Activated CD4-positive, CD25-positive, alpha-beta regulatory T cell treated with anti-CD3 and anti-CD28 coated beads, Interleukin-2, amount 50 U/mL, for 16 hours (primary cell): ENCODE data around the gene CYBRD1.

Experiments used
- DNase-seq: peaks from one replicate; pipeline ENCODE4 v3.0.0-alpha.2; 2020; ENCODE audit warnings: low read depth, low spot score

The CYBRD1 gene

DNA sequence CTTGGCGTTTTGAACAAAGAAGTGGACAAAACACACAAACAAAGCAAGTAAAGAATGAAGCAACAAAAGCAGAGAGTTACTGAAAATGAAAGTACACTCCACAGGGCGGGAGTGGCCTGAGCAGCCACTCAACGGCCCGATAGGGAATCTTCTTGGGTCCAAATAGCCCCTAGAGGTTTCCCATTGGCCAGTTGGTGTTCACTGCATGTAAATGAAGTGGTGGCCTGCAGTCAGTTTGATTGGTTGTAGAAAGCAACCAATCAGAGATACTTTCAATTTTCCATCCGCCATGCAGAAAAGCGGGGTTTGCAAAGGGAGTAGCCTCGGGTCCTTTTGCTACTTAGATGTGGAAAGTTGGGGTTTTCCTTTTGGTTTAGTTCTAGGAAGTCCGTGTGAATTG lies 31.6 kb downstream of the CYBRD1 start:
- DNase-seq = no peak

DNA sequence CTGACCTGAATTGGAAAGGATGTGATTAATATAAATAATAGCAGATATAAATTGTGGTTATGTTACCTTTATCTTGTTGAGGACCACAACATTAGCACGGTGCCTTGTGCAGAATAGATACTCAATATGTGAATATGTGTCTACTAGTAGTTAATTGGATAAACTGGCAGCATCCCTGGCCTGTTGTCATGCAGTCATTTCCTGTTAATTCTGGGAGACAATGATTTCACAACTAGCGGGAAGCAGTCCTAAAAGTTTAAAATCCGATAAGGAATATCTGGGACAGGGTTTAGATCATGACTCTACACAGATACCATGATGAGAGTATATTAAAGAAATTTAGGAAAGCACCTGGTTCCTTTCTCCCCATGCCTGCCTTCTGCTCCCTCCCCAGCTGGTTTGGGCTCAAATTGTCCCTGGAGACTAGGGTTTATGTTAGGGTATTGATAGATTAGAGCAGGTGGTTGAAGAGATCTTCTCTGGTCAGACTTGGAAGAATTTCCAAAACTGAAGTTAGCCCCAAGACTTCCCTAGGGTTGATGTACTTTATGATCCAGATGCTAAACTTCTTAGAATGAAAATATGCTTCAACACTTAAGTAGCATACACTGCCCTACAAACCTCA lies 32.8 kb downstream of the CYBRD1 start:
- no peak for DNase-seq

- no peak for DNase-seq
These were observed 35.1 kb downstream of the CYBRD1 start for GRCh38 chr2:171557363-171557762.

GRCh38 chr2:171563301-171563700 lies 41.0 kb downstream of the CYBRD1 start:
- DNase-seq = no peak

DNA sequence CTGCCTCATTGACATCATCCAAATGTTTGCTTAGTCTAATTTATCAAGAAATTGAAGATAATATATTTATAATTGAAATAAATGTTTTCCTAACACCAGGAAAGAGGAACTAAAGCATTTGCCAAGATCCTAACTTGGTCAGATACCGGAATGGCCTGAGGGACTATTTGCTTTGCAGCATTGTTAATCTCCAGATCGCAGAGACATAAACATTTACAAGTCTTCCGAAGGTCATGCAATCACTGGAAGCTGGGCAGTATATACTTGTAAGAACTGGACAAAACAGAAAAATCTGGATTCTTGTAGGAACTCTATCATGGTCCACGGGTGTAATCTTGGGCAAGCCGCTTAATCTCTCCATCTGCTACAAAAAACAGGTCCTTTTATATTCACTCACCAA lies 42.2 kb downstream of the CYBRD1 start:
- no peak for DNase-seq

- no peak for DNase-seq
These were observed 43.8 kb downstream of the CYBRD1 start for GRCh38 chr2:171566057-171566456.

DNA sequence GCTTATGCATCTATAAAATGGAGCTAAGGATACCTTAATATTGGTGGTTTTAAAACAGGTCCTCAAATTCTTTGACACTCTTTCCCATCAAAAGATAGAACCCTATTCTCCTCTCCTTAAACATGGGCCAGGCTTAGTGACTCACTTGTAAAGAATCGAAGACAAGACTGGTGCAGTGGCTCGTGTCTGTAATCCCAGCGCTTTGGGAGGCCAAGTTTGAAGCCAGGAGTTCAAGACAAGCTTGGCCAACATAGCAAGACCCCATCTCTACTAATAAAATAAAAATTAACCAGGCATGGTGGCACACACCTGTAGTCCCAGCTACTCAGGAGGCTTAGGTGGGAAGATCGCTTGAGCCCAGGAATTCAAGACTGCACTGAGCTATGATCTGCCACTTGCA lies 44.5 kb downstream of the CYBRD1 start:
- no peak for DNase-seq

DNA sequence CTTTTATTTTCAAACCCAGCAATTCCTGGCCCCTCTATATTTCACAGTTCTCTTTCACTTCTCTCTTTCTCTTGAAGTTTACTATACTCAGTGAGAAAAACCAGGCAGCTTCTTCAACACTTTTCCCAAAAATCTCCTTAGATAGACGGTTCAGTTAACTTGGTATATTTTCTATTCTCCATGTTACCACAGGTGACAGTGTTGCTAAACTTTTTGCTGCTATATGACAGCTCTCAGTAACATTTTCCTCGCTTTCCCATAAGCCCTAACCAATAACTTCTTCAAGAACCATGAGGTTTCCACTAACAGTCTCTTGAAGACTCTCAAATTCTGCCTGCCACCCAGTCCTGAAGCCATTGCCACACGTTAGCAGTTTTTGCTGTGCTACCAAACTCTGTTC lies 45.8 kb downstream of the CYBRD1 start:
- no peak for DNase-seq

GRCh38 chr2:171571721-171572120 lies 49.4 kb downstream of the CYBRD1 start:
- DNase-seq = no peak

DNA sequence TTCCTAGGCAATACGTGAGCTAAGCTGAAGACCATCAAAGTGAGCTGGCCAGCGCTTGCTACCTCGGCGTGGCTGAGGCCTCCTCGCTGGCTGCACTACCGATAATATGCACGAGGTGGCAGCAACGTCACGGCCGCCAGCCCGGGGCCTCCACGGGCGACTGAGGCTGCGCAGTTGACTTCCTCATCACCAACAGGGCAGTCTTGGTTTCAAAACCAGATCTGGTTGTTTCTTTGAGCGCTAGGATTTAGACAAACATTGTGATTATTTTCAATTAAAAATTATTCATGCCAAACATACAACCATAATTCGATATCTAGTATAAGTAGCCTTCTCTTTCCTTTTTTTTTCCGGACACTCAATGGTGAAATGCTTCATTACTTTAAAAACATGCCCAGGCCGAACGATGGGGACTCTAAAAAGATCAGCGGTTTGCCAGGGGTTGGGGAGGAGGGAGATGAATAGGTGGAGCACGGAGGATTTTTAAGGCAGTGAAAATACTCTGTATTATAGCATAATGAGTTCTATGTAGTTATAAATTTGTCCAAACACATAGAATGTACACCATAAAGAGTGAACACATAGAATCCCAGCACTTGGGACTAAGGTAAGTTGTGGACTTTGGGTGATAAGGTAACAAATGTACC lies 52.0 kb downstream of the CYBRD1 start:
- DNase-seq = peak; percentile 57

DNA sequence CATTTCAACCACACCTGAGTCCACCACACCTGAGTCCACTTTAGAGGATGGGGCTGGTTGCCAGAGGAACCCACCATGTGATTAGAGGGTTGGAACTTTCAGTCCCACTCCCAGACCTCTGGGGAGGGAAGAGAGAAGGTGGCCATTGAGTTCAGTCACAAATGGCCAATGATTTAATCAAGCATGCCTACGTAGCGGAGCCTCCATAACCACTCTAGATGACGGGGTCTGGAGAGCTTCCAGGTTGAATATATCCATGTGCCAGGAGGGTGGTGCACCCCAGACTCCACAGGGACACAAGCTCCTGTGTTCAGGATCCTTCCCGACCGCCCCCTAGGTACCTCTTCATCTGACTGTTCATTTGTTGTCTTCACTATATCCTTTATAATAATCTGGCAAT lies 53.3 kb downstream of the CYBRD1 start:
- no peak for DNase-seq

DNA sequence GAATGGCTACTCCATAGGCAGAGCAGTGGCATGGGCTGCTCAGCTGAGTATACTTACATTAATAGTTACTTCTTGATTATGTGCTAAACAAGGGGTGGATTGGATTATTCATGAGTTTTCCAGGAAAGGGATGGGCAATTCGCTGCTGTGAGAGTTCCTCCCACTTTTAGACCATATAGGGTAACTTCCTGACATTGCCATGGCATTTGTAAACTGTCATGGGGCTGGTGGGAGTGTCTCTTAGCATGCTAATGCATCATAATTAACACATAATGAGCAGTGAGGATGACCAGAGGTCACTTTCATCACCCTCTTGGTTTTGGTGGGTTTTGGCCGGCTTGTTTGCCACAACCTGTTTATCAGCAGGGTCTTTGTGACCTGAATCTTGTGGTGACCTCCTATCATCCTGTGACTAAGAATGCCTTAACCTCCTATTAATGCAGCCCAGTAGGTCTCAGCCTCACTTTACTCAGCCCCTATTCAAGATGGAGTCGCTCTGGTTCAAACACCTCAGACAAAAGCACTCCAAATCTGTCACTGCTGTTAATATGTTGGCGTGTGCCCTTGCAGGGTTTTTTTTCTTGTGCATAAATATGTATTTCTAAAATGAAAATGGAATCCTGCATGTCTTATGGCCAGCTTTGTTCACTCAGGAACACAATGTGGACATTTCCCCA lies 56.0 kb downstream of the CYBRD1 start:
- no peak for DNase-seq

DNA sequence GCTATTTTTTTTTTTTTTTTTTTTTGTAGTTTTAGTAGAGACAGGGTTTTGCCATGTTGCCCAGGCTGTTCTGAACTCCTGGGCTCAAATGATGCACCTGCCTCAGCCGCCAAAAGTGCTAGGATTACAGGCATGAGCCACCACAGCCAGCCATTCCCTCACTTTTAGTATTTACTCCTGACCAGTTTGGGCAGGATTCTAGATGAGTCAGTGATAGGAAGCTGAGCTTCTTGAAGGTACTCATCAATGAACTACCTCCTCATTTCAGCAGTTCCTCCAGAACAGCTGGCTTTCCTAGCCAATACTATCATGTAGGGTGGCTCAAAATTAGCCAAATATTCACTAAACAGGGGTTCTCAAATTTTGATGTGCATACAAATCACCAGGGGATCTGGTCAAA lies 57.2 kb downstream of the CYBRD1 start:
- DNase-seq = no peak

GRCh38 chr2:171583566-171583965 lies 61.3 kb downstream of the CYBRD1 start:
- DNase-seq = no peak

DNA sequence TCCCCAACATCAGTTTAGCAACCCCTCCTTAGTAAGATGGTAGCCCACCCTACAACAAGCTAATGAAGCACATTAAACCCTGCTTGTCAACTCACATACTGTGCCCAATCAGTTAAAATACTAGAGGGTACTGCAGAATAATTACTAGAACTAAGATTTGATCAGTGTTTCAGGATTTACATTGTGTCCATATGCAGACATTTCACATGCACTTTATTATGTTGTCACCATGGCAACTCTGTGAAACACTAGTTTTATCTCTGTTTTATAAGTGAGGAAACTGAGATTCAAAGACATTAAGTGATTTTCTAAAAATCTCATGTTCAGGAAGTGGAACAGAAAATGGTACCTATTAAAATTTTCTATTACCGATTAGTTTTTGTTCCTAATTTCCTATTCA lies 61.7 kb downstream of the CYBRD1 start:
- DNase-seq = no peak

- DNase-seq = no peak
These were observed 64.9 kb downstream of the CYBRD1 start for GRCh38 chr2:171587132-171587531.

GRCh38 chr2:171587567-171587966 lies 65.3 kb downstream of the CYBRD1 start:
- DNase-seq = no peak

DNA sequence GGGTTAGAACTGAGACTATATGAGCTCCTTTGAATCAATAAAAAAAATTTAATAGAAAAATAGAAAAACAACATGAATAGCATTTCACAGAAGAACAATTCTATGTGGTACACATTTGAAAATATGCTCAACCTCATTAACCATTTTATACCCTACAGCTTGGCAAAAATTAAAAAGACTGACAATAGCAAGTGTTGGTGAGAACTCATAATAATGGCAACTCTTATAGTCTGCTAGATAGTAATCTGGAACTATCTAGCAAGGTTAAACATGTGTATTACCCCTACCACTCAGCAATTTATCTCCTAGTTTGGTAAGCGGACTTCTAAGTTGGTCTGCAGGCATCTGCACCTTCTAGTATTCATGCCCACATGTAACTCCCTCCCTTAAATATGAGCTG lies 67.8 kb downstream of the CYBRD1 start:
- DNase-seq = no peak

- DNase-seq = no peak
These were observed 69.8 kb downstream of the CYBRD1 start for GRCh38 chr2:171592036-171592555.

DNA sequence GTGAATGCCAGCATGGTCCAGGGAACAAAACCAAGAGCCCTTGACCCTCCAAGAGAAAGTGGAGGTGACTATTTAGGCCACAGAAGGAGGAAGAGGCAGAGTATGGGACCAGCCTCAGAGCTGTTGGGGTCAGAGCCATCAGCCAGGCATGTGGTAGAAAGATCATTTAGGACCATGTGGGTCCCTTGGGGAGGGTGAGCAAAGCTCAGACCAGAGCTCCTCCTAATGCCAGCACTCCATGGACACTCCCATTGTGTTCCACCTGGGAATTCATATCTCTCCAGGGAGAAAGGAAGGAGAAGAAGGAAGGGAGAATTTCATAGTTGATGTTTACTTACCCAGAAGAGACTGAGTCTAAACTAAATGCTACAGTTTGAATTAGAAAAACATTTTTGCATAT lies 73.2 kb downstream of the CYBRD1 start:
- no peak for DNase-seq

GRCh38 chr2:171595896-171596295 lies 73.6 kb downstream of the CYBRD1 start:
- DNase-seq = no peak

DNA sequence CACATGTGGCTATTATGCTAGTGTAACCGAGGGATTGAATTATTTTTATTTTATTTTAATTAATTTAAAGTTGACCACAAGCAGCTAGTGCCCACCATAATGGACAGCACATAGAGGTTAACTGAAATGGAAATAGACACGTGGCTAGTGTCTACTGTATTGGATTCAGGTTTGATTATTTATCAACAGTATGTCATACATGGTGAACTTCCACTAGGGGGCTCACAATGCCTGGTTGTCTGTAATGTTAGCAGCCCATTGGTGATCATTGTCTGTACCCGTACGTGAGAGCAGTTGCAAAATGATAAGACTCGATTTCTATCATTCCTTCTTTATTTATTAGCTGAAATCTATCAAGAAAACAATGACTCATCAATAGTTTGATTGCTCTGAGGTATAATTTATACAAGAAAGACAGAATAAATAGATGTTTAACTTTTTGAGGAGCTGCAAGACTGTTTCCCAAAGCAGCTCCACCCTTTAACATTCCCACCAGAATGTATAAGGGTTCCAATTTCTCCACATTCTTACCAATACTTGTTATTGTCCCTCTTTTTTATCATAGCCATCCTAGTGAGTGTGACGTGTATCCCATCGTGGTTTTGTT lies 76.5 kb downstream of the CYBRD1 start:
- peak; percentile 13 for DNase-seq

DNA sequence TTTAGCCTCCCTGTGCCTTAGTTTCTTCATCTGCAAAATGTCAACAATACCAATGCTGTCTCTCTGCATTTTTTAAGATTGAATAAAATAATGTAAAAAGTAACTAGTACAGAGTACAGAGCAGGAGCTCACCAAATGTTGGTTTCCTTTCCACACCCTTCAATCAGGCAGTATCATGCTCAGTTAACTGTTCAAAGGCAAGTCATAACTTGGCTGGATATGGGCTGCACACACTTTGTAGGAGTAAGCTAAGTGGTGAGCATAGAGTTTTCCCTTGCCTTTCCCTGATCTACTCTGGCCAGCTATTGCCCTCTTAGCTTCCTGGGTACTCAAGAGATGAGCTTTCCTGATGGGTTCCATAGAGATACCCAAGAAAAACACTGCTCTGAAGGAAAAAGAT lies 77.9 kb downstream of the CYBRD1 start:
- no peak for DNase-seq
